GM12878 (cell line): Measurements from ENCODE around the gene SUSD6. TPM values are rescaled to one million over a fixed set of nuclear protein-coding genes. Genes with fewer than 3 reads are reported as not detected.

ENCODE experiments used
- ATAC-seq: fragments of 200-7000 bp; cut with Tn5 transposase; 3 replicates; pipeline ENCODE4 v1.9.1; 2020; ENCODE audit warnings: mild to moderate bottlenecking, moderate library complexity
- BruUV-seq: library from RNA; stranded (reverse); fragments of 400-500 nt; replicated peaks from 2 replicates; lab custom pipeline; 2021; lab: Mats Ljungman, UMichigan
- CTCF ChIA-PET: fragments of 300-600 bp; sonication (Branson Sonifier 250); formaldehyde crosslinking; extraction: SDS; loops from one replicate; lab custom pipeline; 2021; ENCODE audit warnings: inconsistent platforms; lab: Yijun Ruan, JAX
- POLR2A ChIA-PET: fragments of 350-600 bp; formaldehyde crosslinking; extraction: SDS; loops from one replicate; lab custom pipeline; 2021; ENCODE audit warnings: inconsistent platforms; lab: Charles Lee
- RAD21 ChIA-PET: fragments of 300-600 bp; sonication (Branson Sonifier 250); formaldehyde crosslinking; loops from one replicate; lab custom pipeline; 2023; ENCODE audit warnings: antibody characterized with exemption; ENCODE audit not compliant: unreplicated experiment; lab: Charles Lee
- SMC1A ChIA-PET: fragments of 300-600 bp; sonication (Branson Sonifier 250); formaldehyde crosslinking; loops from one replicate; lab custom pipeline; 2023; ENCODE audit not compliant: unreplicated experiment, uncharacterized antibody; lab: Charles Lee
- DNase-seq: peaks from one replicate; pipeline ENCODE4 v3.0.0-alpha.2; 2011; ENCODE audit warnings: low read depth, low spot score
- FAIRE-seq: peaks from 3 replicates; lab custom pipeline; 2011; peaks lifted over from hg19 to GRCh38; lab: Jason Lieb, UNC
- H2AFZ ChIP-seq: 2 replicates; pipeline ENCODE4 v1.6.0; 2011; ENCODE audit warnings: low read depth, low read length, control low read depth; ENCODE audit not compliant: control insufficient read depth
- H3K27ac ChIP-seq: 2 replicates; pipeline ENCODE4 v1.5.1; 2011; ENCODE audit warnings: control low read depth; ENCODE audit not compliant: control insufficient read depth, insufficient read depth
- H3K27me3 ChIP-seq, 2 experiments: replicated peaks in 1 of 2; 2 replicates each; pipeline versions ENCODE4 v1.6.0 to v1.6.1; 2011; ENCODE audit warnings: low read length in 1 of 2; ENCODE audit not compliant: control insufficient read depth in 2 of 2, insufficient read depth in 2 of 2
- H3K36me3 ChIP-seq, 2 experiments: 2 replicates each; pipeline ENCODE4 v1.5.1; 2011; ENCODE audit warnings: low read length in 1 of 2; ENCODE audit not compliant: control insufficient read depth in 2 of 2, insufficient read depth in 2 of 2
- H3K4me1 ChIP-seq: 2 replicates; pipeline ENCODE4 v1.6.1; 2011; ENCODE audit warnings: mild to moderate bottlenecking, low read length, moderate library complexity, mixed read lengths; ENCODE audit not compliant: control insufficient read depth, insufficient read depth
- H3K4me2 ChIP-seq: 2 replicates; pipeline ENCODE4 v1.6.0; 2011; ENCODE audit warnings: control low read depth; ENCODE audit not compliant: control insufficient read depth, insufficient read depth
- H3K4me3 ChIP-seq: fragments of 200-600 bp; sonication (generic); 2 replicates; pipeline ENCODE4 v1.5.1; 2016
- H3K79me2 ChIP-seq: 2 replicates; pipeline ENCODE4 v1.6.0; 2011; ENCODE audit warnings: low read length; ENCODE audit not compliant: control insufficient read depth, insufficient read depth
- H3K9ac ChIP-seq: 2 replicates; pipeline ENCODE4 v1.8.0; 2011; ENCODE audit warnings: low read length, control low read depth, mixed read lengths; ENCODE audit not compliant: control insufficient read depth, insufficient read depth
- H3K9me3 ChIP-seq: replicated peaks from 3 replicates; pipeline ENCODE4 v1.5.1; 2011; ENCODE audit warnings: mild to moderate bottlenecking, low read length; ENCODE audit not compliant: control insufficient read depth, insufficient read depth
- H4K20me1 ChIP-seq: 2 replicates; pipeline ENCODE4 v1.6.0; 2011; ENCODE audit not compliant: control insufficient read depth, insufficient read depth
- ASH2L ChIP-seq: fragments of 300-600, 200-600 bp; sonication (generic); IDR thresholded peaks from 2 replicates; pipeline ENCODE4 v1.6.1; 2017; ENCODE audit warnings: low read depth, mild to moderate bottlenecking, borderline replicate concordance
- CHD4 ChIP-seq: fragments of 200-600 bp; sonication (generic); IDR thresholded peaks from 2 replicates; pipeline ENCODE4 v1.6.1; 2016; ENCODE audit warnings: mild to moderate bottlenecking
- CREM ChIP-seq: IDR thresholded peaks from 2 replicates; pipeline ENCODE4 v1.6.1; 2014; ENCODE audit warnings: antibody characterized with exemption, low read depth
- POLR2AphosphoS5 ChIP-seq: IDR thresholded peaks from 2 replicates; pipeline ENCODE4 v1.6.1; 2011; ENCODE audit warnings: mild to moderate bottlenecking, low read length, inconsistent platforms
- RB1 ChIP-seq: fragments of 450-650 bp; formaldehyde crosslinking; IDR thresholded peaks from 2 replicates; pipeline ENCODE4 v1.6.1; 2017; ENCODE audit warnings: mild to moderate bottlenecking, borderline replicate concordance
- RBBP5 ChIP-seq: fragments of 200-600 bp; sonication (generic); conservative IDR thresholded peaks from 2 replicates; pipeline ENCODE4 v1.6.1; 2016
- SIN3A ChIP-seq: IDR thresholded peaks from 2 replicates; pipeline ENCODE4 v1.6.1; 2012; ENCODE audit warnings: low read depth, low read length, improper control_type of control experiment
- SUZ12 ChIP-seq: fragments of 200-600 bp; sonication (generic); IDR thresholded peaks from one replicate; pipeline ENCODE4 v1.6.1; 2018; ENCODE audit warnings: antibody characterized with exemption, mild to moderate bottlenecking; ENCODE audit not compliant: unreplicated experiment
- WGBS: methylation state at CpG from one replicate; pipeline ENCODE4 v1.1.6; 2016; ENCODE audit warnings: low lambda C conversion rate; ENCODE audit not compliant: insufficient replicate concordance, insufficient coverage; ENCODE audit errors: missing lambda C conversion rate; 5-methylcytosine and 5-hydroxymethylcytosine counted together
- in situ Hi-C: fragments of 300-500 bp; cut with MboI; formaldehyde crosslinking; loops from 9 replicates; pipeline ENCODE4 v1.14.3; 2018; ENCODE audit warnings: mixed read lengths
- intact Hi-C: fragments of 100-400 bp; cut with micrococcal nuclease; formaldehyde crosslinking; loops from one replicate; pipeline ENCODE4 v1.14.2; 2022; ENCODE audit not compliant: unreplicated experiment
- polyA plus RNA-seq, 11 experiments: library from polyadenylated mRNA; depleted of rRNA in 4 of 11; unstranded in 6 of 11; stranded (reverse) in 5 of 11; fragments of >200 nt; fragmentation: Nextera tagmentation in 4 of 11; fragmentation: Illumina TruSeq in 1 of 11; extraction: Ambion mirVana in 4 of 11; extraction: Trizol in 1 of 11; gene quantifications; 1 replicate in 1 of 11; 2 replicates in 10 of 11; pipeline versions ENCODE4 v1.2.1 to v1.2.3, GENCODE V29; 2011 to 2016; ENCODE audit warnings: inconsistent platforms in 2 of 11, missing spikeins in 2 of 11, low read depth in 1 of 11
- total RNA-seq, 4 experiments: library from RNA; depleted of rRNA in 3 of 4; stranded (reverse); fragments of >200 nt in 3 of 4; fragmentation: Illumina TruSeq in 1 of 4; extraction: Trizol in 1 of 4; gene quantifications; 2 replicates each; pipeline versions ENCODE4 v1.2.1 to v1.2.3, GENCODE V29; 2013 to 2021
- TF ChIP-seq, protein P1 (sequence below): fragments of 450-650 bp; formaldehyde crosslinking; IDR thresholded peaks from 2 replicates; pipeline ENCODE4 v1.4.0; 2020; ENCODE audit warnings: mild to moderate bottlenecking, moderate library complexity
- TF ChIP-seq, protein P2 (sequence below): IDR thresholded peaks from 2 replicates; pipeline ENCODE4 v1.6.1; 2011; ENCODE audit warnings: mild to moderate bottlenecking, low read depth, low read length, moderate library complexity; ENCODE audit not compliant: insufficient replicate concordance
- TF ChIP-seq, protein P3 (sequence below): fragments of 450-650 bp; IDR thresholded peaks from 2 replicates; pipeline ENCODE4 v1.6.1; 2017; ENCODE audit warnings: mild to moderate bottlenecking
- TF ChIP-seq, protein P4 (sequence below): fragments of 450-650 bp; IDR thresholded peaks from 2 replicates; pipeline ENCODE4 v1.6.1; 2016; ENCODE audit warnings: mild to moderate bottlenecking, moderate library complexity, borderline replicate concordance

The SUSD6 gene
- total and polyA plus RNA-seq, 10 of the 15 experiments (the other 5 are each of a cell fraction or from before 2014, with no cell fraction given) = 6.6 to 39.8 (median 20.2) TPM

DNA sequence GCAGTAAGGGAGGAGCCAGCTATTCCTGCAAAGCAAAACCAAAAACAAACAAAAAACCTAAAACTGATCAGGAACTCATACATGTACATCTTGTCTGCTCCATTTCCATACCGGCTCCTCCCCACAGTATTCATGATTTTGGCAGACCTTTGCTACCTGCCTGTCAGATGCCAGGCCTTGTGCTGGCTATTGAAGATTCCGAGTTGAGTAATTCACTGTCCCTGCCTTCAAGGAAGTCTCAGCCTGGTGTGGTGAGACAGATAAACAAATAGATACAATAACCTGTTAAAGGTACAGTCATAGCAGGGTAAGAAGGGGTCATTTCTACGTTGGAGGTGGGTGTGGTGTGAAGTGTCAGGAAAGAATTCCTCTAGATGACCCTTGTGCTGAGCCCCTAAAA is 42.7 kb downstream of the SUSD6 start (continued):
- TF ChIP-seq, protein P1, sequence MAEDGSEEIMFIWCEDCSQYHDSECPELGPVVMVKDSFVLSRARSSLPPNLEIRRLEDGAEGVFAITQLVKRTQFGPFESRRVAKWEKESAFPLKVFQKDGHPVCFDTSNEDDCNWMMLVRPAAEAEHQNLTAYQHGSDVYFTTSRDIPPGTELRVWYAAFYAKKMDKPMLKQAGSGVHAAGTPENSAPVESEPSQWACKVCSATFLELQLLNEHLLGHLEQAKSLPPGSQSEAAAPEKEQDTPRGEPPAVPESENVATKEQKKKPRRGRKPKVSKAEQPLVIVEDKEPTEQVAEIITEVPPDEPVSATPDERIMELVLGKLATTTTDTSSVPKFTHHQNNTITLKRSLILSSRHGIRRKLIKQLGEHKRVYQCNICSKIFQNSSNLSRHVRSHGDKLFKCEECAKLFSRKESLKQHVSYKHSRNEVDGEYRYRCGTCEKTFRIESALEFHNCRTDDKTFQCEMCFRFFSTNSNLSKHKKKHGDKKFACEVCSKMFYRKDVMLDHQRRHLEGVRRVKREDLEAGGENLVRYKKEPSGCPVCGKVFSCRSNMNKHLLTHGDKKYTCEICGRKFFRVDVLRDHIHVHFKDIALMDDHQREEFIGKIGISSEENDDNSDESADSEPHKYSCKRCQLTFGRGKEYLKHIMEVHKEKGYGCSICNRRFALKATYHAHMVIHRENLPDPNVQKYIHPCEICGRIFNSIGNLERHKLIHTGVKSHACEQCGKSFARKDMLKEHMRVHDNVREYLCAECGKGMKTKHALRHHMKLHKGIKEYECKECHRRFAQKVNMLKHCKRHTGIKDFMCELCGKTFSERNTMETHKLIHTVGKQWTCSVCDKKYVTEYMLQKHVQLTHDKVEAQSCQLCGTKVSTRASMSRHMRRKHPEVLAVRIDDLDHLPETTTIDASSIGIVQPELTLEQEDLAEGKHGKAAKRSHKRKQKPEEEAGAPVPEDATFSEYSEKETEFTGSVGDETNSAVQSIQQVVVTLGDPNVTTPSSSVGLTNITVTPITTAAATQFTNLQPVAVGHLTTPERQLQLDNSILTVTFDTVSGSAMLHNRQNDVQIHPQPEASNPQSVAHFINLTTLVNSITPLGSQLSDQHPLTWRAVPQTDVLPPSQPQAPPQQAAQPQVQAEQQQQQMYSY (CRISPR knock-in tag) = no peak
- no peak for TF ChIP-seq POLR2AphosphoS5

DNA sequence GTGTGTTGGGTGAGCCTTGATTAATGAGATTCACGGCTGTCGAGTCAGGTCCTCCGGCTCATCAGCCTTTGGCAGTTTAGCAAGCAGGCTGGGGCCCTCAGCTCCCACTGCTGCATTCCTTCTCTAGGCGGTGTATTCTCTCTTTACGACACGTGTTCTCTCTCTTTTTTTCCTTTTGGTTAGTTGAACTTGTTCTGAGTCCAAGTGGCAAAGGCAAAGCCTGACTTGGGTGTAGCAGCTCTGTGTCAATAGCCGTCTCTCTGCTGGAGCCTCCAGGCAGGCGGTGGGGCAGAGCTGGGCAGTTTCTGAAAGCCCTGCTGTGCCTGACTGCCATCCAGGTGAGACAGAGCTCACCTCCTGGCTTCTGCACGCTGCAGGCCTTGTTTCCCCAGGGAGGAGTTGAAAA is 46.6 kb downstream of the SUSD6 start:
- no peaks in the 10 kb centered on the region for H3K27me3 ChIP-seq
- no TSS peak for BruUV-seq
- no peaks in the 10 kb centered on the region for H4K20me1 ChIP-seq
- ATAC-seq (no peak), DNase-seq (no peak), FAIRE-seq (no peak)
- H3K9ac ChIP-seq = no peak overlapping the region; the same call in 1 of the 2 replicates
- no peak overlapping the region for H3K4me3 ChIP-seq
- H3K36me3 ChIP-seq = peaks cover 10 to 27% of the 10 kb centered on the region in 2 experiments; a peak in 3 of 4 replicates
- H3K4me2 ChIP-seq = no peak overlapping the region
- SMC1A ChIA-PET = no interaction called here
- in situ Hi-C loops (no loop called here), intact Hi-C loops (no loop called here)
- H3K9me3 ChIP-seq = no peaks in the 10 kb centered on the region
- 90% methylated on average over 9 of the region's 9 CpGs for WGBS
- H3K79me2 ChIP-seq = peaks cover 80% of the 10 kb centered on the region
- POLR2A ChIA-PET = no interaction called here
- RAD21 ChIA-PET = no interaction called here
- H3K4me1 ChIP-seq = peaks cover 19% of the 10 kb centered on the region
- no peak overlapping the region for H3K27ac ChIP-seq
- CTCF ChIA-PET = no interaction called here
- no peak overlapping the region for H2AFZ ChIP-seq
- TF ChIP-seq RB1 = no peak
- TF ChIP-seq, protein P2, sequence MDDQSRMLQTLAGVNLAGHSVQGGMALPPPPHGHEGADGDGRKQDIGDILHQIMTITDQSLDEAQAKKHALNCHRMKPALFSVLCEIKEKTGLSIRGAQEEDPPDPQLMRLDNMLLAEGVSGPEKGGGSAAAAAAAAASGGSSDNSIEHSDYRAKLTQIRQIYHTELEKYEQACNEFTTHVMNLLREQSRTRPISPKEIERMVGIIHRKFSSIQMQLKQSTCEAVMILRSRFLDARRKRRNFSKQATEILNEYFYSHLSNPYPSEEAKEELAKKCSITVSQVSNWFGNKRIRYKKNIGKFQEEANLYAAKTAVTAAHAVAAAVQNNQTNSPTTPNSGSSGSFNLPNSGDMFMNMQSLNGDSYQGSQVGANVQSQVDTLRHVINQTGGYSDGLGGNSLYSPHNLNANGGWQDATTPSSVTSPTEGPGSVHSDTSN = no peak
- TF ChIP-seq RBBP5 = no peak
- no peak for TF ChIP-seq SUZ12
- TF ChIP-seq, protein P3, sequence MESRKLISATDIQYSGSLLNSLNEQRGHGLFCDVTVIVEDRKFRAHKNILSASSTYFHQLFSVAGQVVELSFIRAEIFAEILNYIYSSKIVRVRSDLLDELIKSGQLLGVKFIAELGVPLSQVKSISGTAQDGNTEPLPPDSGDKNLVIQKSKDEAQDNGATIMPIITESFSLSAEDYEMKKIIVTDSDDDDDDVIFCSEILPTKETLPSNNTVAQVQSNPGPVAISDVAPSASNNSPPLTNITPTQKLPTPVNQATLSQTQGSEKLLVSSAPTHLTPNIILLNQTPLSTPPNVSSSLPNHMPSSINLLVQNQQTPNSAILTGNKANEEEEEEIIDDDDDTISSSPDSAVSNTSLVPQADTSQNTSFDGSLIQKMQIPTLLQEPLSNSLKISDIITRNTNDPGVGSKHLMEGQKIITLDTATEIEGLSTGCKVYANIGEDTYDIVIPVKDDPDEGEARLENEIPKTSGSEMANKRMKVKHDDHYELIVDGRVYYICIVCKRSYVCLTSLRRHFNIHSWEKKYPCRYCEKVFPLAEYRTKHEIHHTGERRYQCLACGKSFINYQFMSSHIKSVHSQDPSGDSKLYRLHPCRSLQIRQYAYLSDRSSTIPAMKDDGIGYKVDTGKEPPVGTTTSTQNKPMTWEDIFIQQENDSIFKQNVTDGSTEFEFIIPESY = no peak
- no peak for TF ChIP-seq ASH2L
- TF ChIP-seq CREM = no peak
- no peak for TF ChIP-seq SIN3A
- no peak for TF ChIP-seq CHD4
- TF ChIP-seq, protein P4, sequence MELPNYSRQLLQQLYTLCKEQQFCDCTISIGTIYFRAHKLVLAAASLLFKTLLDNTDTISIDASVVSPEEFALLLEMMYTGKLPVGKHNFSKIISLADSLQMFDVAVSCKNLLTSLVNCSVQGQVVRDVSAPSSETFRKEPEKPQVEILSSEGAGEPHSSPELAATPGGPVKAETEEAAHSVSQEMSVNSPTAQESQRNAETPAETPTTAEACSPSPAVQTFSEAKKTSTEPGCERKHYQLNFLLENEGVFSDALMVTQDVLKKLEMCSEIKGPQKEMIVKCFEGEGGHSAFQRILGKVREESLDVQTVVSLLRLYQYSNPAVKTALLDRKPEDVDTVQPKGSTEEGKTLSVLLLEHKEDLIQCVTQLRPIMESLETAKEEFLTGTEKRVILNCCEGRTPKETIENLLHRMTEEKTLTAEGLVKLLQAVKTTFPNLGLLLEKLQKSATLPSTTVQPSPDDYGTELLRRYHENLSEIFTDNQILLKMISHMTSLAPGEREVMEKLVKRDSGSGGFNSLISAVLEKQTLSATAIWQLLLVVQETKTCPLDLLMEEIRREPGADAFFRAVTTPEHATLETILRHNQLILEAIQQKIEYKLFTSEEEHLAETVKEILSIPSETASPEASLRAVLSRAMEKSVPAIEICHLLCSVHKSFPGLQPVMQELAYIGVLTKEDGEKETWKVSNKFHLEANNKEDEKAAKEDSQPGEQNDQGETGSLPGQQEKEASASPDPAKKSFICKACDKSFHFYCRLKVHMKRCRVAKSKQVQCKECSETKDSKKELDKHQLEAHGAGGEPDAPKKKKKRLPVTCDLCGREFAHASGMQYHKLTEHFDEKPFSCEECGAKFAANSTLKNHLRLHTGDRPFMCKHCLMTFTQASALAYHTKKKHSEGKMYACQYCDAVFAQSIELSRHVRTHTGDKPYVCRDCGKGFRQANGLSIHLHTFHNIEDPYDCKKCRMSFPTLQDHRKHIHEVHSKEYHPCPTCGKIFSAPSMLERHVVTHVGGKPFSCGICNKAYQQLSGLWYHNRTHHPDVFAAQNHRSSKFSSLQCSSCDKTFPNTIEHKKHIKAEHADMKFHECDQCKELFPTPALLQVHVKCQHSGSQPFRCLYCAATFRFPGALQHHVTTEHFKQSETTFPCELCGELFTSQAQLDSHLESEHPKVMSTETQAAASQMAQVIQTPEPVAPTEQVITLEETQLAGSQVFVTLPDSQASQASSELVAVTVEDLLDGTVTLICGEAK = no peak
